HL-60/S4 treated with phorbol 12-myristate 13-acetate at 8.2 ng/mL for 4 days and 3 days (cell line): ENCODE measurements around the gene NAB1.
"Not testable (repeated sequence)": the region's sequence is repeated elsewhere in the genome, so short reads cannot be mapped to it uniquely, and the experiment has no call there.

Experiments
- in situ Hi-C: fragments of 300-500 bp; cut with MboI; formaldehyde crosslinking; loops from 2 replicates; pipeline ENCODE4 v1.15.0; 2022; ENCODE audit warnings: low sequenced_read_pairs

Gene NAB1

DNA sequence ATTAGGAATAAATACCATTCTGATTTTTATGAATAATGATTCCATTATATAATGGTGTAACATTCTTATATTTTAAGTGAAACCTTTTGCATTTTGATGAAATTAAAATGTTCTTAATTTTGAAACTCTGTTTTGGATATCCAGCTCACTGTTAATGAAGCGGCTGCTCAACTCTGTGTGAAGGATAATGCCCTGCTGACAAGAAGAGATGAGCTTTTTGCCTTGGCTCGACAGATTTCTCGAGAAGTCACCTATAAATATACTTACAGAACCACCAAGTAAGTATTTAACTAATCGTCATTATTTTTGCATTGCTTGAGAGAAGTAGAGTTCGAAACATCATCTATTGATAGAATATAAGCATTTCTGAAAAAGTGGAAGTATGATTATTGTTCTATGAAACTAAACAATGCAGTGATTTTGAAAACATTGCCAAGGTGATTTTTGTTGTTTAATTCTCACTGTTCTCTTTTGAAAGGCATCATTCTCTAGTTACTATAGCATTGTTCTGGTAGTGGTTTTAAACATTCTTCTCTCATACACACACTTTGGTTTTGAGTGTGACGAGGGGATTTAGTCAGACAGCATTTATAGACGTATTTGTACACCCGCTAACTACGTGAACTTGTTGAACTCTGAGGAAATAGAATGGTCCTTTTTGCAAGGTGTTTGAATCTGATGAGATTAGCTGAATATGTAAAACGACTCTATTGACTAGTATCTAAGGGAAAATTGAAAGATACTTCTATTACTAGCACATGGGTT, 21.5 kb downstream of the NAB1 start:
- in situ Hi-C loops: no loop called here

GRCh38 chr2:190674966-190675650, 26.2 kb downstream of the NAB1 start:
- in situ Hi-C loops: no loop called here

DNA sequence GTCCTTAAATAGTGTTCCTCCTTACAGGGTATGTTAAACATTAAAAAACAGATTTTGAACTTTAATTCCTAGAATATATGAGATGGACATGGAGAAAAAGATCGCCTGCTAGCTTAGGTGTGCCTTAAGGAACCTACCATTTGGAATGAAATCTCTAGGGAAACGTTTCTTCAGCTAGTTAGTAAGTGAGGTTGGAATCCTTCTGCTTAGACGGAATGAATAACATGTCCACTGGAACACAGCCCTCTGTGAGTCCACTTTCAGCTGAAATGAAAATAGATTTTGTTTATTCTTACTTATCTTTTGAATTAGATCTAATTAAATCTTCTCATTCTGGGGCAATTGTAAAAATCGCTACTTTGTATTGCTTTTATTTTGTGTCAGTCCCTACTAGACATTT, 28.4 kb downstream of the NAB1 start:
- in situ Hi-C loops: no loop called here

GRCh38 chr2:190678444-190679162, 29.7 kb downstream of the NAB1 start:
- in situ Hi-C loops: no loop called here

DNA sequence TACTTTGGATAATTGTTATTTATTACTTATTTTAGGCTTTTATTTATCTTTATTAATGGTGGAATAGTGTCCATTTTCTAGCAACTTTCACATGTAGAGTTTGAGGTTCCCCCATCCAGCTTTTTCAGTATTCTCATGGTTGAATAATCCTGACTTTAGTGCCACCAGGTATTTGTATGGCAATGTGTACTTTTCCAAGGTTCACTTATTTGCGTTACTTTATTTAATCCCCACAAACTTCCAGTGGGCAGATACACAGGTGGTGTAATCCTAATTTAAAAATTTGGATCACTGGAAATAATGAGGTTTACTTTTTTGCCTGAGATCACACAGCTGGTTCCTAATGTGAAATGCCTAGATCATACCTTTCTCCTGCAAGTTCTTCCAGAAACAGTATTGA, 30.5 kb downstream of the NAB1 start:
- in situ Hi-C loops: no loop called here

DNA sequence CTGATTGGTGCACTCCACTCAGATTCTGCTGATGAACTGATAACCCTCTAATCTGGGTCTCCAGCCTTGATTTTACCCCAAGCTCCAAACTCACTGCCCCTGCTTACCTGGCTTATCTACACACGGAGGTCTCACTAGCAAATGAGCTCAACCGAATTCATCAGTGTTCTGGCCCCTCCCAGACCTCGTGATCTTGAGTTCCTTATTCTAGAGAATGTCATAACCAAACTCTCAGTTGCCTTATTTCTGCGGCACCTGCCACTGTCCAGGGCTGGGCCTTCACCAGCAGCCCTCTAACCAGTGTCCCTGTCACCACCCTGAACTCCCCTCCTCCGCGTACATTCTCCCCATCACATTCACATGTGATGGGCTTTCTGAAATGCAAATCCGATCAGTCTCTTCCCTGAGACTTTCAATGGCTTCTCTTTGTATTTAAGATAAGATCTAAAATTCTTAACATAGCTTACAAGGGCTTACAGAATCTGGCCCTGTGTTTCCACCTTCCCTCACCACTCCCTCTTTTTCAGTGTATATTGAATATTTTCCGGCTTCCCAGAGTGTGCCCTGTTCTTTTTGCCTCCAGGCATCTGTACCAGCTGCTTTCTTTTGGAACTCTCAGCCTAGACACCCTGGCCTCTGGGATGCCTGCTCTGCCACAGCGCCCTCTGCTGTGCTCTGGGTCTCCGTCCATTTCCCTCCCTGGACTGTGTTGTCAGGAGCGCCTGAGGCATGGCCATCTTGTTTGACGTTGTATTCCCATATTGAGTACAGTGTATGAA, 31.1 kb downstream of the NAB1 start:
- in situ Hi-C loops: no loop called here

DNA sequence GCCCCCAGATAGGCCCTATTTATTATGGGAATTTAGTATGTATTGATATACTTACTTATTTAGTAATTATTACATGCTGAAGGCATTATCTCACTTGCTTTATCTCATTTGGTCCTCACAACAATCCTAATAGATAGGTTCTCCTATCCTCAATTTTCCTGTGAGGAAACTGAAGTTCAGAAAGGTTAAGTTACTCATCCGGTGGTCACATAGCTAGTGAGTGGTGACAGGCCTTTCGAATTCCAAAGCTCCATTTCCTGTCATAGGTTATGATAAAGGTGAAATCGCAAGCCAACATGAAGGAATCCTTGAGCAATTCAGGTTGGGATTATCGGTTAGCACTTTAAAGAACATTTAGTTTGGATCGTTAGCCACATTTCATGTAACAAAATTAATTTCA, 33.3 kb downstream of the NAB1 start:
- in situ Hi-C loops: no loop called here

- in situ Hi-C loops: no loop called here
Observed at GRCh38 chr2:190683802-190684201, 34.9 kb downstream of the NAB1 start.

DNA sequence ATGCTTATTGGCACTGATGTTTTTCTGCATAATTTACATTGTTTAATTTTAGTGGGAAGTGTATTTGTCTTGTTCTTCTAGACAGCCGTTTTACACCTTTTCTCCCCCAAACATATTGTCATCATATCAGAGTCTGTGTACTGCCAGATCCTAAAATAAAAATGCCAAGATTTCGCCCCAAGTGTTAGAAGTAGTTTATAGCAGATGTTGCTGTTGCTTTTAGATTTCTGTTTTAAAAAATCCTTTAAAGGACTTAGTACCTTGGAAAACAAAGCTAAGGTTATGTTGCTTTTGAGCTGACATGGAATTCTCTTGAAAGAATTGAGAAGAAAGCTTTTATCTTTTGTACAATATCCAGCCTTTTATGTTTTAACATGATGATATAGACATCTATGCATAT, 36.0 kb downstream of the NAB1 start:
- in situ Hi-C loops: no loop called here

GRCh38 chr2:190685333-190685732, 36.5 kb downstream of the NAB1 start:
- in situ Hi-C loops: no loop called here

- in situ Hi-C loops: no loop called here
Observed at GRCh38 chr2:190693533-190694232, 44.8 kb downstream of the NAB1 start.

GRCh38 chr2:190694479-190694878, 45.6 kb downstream of the NAB1 start:
- in situ Hi-C loops: no loop called here

DNA sequence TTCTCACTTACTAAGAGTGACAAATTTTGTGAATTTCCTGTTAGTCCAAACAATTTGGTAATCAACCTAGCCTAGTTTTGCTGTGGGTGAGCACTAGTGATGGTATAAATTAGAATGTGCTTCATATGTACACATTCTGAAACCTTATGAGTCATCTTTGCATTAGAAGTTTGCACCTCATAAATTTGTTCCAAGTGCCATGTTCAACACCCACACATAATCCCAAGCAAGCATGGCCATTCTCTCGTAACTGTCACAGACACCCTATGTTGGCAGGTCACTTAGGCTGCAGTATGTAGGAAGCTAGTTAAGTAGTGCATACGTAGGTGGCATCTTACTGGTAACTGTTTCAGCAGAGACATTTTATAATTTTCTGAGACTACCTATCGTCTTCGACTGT, 46.9 kb downstream of the NAB1 start:
- in situ Hi-C loops: no loop called here

GRCh38 chr2:190696792-190697398, 48.0 kb downstream of the NAB1 start:
- in situ Hi-C loops: no loop called here

DNA sequence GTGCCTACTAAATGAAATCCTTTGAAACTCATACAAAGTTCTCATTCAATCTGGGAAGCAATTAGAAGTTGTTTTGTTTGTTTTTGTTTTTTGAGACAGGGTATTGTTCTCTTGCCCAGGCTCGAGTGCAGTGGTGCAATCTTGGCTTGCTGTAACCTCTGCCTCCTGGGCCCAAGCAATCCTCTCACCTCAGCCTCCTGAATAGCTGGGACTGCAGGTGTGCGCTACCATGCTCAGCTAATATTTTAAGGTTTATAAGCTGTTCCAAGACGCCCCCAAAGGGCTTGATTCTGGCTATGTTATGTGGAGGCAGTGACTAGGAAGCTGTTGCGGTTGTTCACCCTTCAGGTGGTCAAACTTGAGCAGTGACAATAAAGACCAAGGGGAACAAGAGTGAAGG, 48.5 kb downstream of the NAB1 start:
- in situ Hi-C loops: no loop called here

- in situ Hi-C loops: no loop called here
Observed at GRCh38 chr2:190698895-190699294, 50.0 kb downstream of the NAB1 start.

- in situ Hi-C loops: no loop called here
Observed at GRCh38 chr2:190701586-190701985, 52.7 kb downstream of the NAB1 start.

DNA sequence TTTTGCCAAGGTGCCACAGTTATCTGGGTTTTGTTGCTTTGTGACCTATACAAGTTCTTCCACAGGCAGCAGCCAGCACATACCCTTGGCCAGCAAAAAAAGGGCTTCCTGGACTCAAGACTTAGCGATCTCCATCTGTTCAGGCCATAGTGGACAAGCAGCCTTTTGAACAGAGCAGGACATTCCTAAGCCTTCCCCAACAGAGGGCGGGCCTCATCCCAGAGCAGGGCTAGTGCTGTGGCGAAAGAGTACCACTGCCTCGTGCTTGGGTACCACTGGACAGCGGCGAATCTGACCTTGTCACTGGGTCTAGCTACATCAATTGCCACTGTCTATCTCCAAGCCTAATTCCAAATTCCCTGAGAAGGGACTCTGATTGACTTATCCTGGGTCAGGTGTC, 56.4 kb downstream of the NAB1 start:
- in situ Hi-C loops: no loop called here

DNA sequence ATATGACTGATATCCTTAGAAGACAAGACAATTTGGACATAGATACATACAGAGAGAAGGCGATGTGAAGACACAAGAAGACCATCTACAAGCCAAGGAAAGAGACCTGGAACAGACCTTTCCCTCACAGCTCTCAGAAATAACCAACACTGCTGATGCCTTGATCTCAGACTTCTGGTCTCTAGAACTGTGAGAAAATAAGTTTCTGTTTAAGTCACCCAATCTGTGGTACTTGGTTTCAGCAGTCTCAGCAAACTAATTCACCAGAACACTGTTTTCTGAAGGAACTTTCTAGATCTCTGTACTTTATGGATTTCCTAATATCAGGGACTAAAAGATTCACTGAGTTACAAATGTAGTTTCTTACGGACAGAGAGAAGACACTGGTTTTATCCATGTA, 58.8 kb downstream of the NAB1 start:
- in situ Hi-C loops: no loop called here

DNA sequence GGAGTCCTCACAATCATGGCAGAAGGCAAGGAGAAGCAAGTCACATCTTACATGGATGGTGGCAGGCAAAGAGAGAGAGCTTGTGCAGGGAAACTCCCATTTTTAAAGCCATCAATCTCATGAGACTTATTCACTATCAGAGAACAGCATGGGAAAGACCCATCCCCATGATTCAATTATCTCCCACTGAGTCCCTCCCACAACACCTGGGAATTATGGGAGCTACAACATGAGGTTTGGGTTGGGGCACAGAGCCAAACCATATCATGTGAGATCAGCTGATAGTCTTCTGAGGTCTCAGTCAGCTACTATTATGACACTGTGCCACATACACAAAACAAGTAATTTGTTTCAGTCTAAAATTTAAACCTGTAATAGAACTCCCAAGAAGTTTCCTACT, 59.8 kb downstream of the NAB1 start:
- in situ Hi-C loops: not testable (repeated sequence)
